Naive thymus-derived CD4-positive, alpha-beta T cell (primary cell): Measurements from ENCODE around the gene ZDBF2. TPM values are rescaled to one million over a fixed set of nuclear protein-coding genes. Genes with fewer than 3 reads are reported as not detected.
"Not testable (repeated sequence)": the region's sequence is repeated elsewhere in the genome, so short reads cannot be mapped to it uniquely, and the experiment has no call there.

Experiments
- ATAC-seq: fragments of 150-1000 bp; cut with Tn5 transposase; 2 replicates; pipeline ENCODE4 v1.10.0; 2021; ENCODE audit warnings: mild to moderate bottlenecking, moderate library complexity
- CTCF ChIA-PET: fragments of 350-600 bp; sonication (Branson Sonifier 250); formaldehyde crosslinking; loops from one replicate; lab custom pipeline; 2021; ENCODE audit warnings: antibody characterized with exemption; lab: Charles Lee
- POLR2A ChIA-PET: fragments of 350-600 bp; sonication (Branson Sonifier 250); formaldehyde crosslinking; loops from one replicate; lab custom pipeline; 2021; ENCODE audit warnings: antibody characterized with exemption, inconsistent platforms; lab: Charles Lee
- DNase-seq, 9 donors: peaks; one replicate each; pipeline versions ENCODE4 v3.0.0 to v3.0.0-alpha.2; 2020 to 2022; ENCODE audit warnings: mixed read lengths in 1 of 9
- H3K27ac ChIP-seq: one replicate; pipeline ENCODE4 v1.7.0; 2013; ENCODE audit warnings: mild to moderate bottlenecking, low read depth, low read length, moderate library complexity
- H3K27me3 ChIP-seq, 2 donors: one replicate each; pipeline ENCODE4 v1.7.0; 2013; ENCODE audit warnings: low read length in 2 of 2, mild to moderate bottlenecking in 2 of 2, moderate library complexity in 2 of 2; ENCODE audit not compliant: control insufficient read depth in 2 of 2, insufficient read depth in 2 of 2
- H3K36me3 ChIP-seq, 3 experiments: 1 replicate in 2 of 3; 2 replicates in 1 of 3; pipeline ENCODE4 v1.7.0; 2013; ENCODE audit warnings: low read length in 3 of 3, mild to moderate bottlenecking in 3 of 3, moderate library complexity in 1 of 3; ENCODE audit not compliant: insufficient read depth in 3 of 3, control insufficient read depth in 2 of 3
- H3K4me1 ChIP-seq, 2 donors: one replicate each; pipeline ENCODE4 v1.7.0; 2013; ENCODE audit warnings: low read length in 2 of 2, mild to moderate bottlenecking in 2 of 2, moderate library complexity in 1 of 2; ENCODE audit not compliant: control insufficient read depth in 2 of 2, insufficient read depth in 2 of 2
- H3K4me3 ChIP-seq: 2 replicates; pipeline ENCODE4 v1.7.0; 2013; ENCODE audit warnings: mild to moderate bottlenecking, low read length
- H3K9me3 ChIP-seq, 3 experiments: 1 replicate in 2 of 3; 2 replicates in 1 of 3; pipeline ENCODE4 v1.7.0; 2013; ENCODE audit warnings: low read length in 3 of 3; ENCODE audit not compliant: control insufficient read depth in 2 of 3
- H3K27ac Mint-ChIP-seq, 9 donors: one replicate each; pipeline ENCODE4 v1.8.0; 2020 to 2022; ENCODE audit warnings: mixed read lengths in 9 of 9, mild to moderate bottlenecking in 8 of 9, moderate library complexity in 5 of 9, inconsistent platforms in 2 of 9
- H3K27me3 Mint-ChIP-seq, 5 donors: one replicate each; pipeline ENCODE4 v1.8.0; 2021 to 2022; ENCODE audit warnings: mixed read lengths in 5 of 5, mild to moderate bottlenecking in 1 of 5
- H3K36me3 Mint-ChIP-seq, 5 donors: one replicate each; pipeline ENCODE4 v1.8.0; 2020 to 2022; ENCODE audit warnings: mixed read lengths in 5 of 5, mild to moderate bottlenecking in 3 of 5, inconsistent platforms in 1 of 5
- H3K4me1 Mint-ChIP-seq, 7 donors: one replicate each; pipeline ENCODE4 v1.8.0; 2020 to 2022; ENCODE audit warnings: mixed read lengths in 7 of 7, mild to moderate bottlenecking in 3 of 7, inconsistent platforms in 1 of 7
- H3K4me3 Mint-ChIP-seq, 10 donors: one replicate each; pipeline ENCODE4 v1.8.0; 2020 to 2022; ENCODE audit warnings: mild to moderate bottlenecking in 10 of 10, mixed read lengths in 10 of 10, moderate library complexity in 6 of 10, inconsistent platforms in 2 of 10
- H3K9me3 Mint-ChIP-seq, 11 donors: one replicate each; pipeline ENCODE4 v1.8.0; 2020 to 2022; ENCODE audit warnings: mixed read lengths in 11 of 11, mild to moderate bottlenecking in 4 of 11, inconsistent platforms in 1 of 11, moderate library complexity in 1 of 11
- intact Hi-C, 2 donors: fragments of 100-400 bp; cut with micrococcal nuclease; formaldehyde crosslinking; loops; one replicate each; pipeline ENCODE4 v1.15.1; 2023
- polyA plus RNA-seq, 2 donors: library from polyadenylated mRNA; unstranded; fragments of 300-500 nt; fragmentation: Illumina TruSeq; gene quantifications; one replicate each; pipeline ENCODE4 v1.2.3, GENCODE V29; 2021
- total RNA-seq, 6 experiments: library from RNA in 5 of 6; stranded (reverse) in 5 of 6; gene quantifications; 1 replicate in 5 of 6; 2 replicates in 1 of 6; pipeline ENCODE4 v1.2.3 and lab custom pipeline; 2021 to 2026

The ZDBF2 gene
- total and polyA plus RNA-seq, 7 experiments from 2014 or later = 4.4 to 22.4 (median 15.7) TPM

GRCh38 chr2:206349375-206349774 lies 74.9 kb downstream of the ZDBF2 start:
- Mint-ChIP-seq H3K4me3 (no peak overlapping the region), H3K9me3 (peaks cover 0 to 12% (median 9%) of the 10 kb centered on the region in 11 donors), H3K36me3 (peaks cover 0 to 5% (median 0%) of the 10 kb centered on the region in 5 donors), H3K27me3 (peaks cover 0 to 10% (median 4%) of the 10 kb centered on the region in 5 donors), H3K4me1 (no peaks in the 10 kb centered on the region), H3K27ac (no peak overlapping the region)
- H3K9me3 ChIP-seq = no peaks in the 10 kb centered on the region
- POLR2A ChIA-PET = no interaction called here
- DNase-seq (no peak), ATAC-seq (no peak)
- H3K4me1 ChIP-seq = no peaks in the 10 kb centered on the region
- no peak overlapping the region for H3K27ac ChIP-seq
- H3K27me3 ChIP-seq = no peaks in the 10 kb centered on the region
- CTCF ChIA-PET = no interaction called here
- no peaks in the 10 kb centered on the region for H3K36me3 ChIP-seq
- intact Hi-C loops = no loop called here
- no peak overlapping the region for H3K4me3 ChIP-seq

- H3K4me3 Mint-ChIP-seq = no peak overlapping the region
- Histone ChIP-seq H3K27ac (no peak overlapping the region), H3K36me3 (no peaks in the 10 kb centered on the region), H3K27me3 (no peaks in the 10 kb centered on the region), H3K4me3 (no peak overlapping the region), H3K9me3 (no peaks in the 10 kb centered on the region), H3K4me1 (no peaks in the 10 kb centered on the region)
- intact Hi-C loops = no loop called here
- POLR2A ChIA-PET = interaction anchor here (0.6 kb wide), 1 partner anchor 31 kb away, joined by 3 read pairs; no protein-coding TSS in a partner anchor
- no peak overlapping the region for H3K27ac Mint-ChIP-seq
- H3K36me3 Mint-ChIP-seq = no peaks in the 10 kb centered on the region
- H3K4me1 Mint-ChIP-seq = no peaks in the 10 kb centered on the region
- ATAC-seq = no peak
- CTCF ChIA-PET = no interaction called here
- peaks cover 0 to 12% (median 8%) of the 10 kb centered on the region in 11 donors for H3K9me3 Mint-ChIP-seq
- H3K27me3 Mint-ChIP-seq = peaks cover 0 to 6% (median 0%) of the 10 kb centered on the region in 5 donors
- no peak for DNase-seq
Measured at GRCh38 chr2:206352571-206352970, 78.1 kb downstream of the ZDBF2 start.

- no peaks in the 10 kb centered on the region for H3K27me3 ChIP-seq
- no peak overlapping the region for H3K27ac ChIP-seq
- intact Hi-C loops = no loop called here
- H3K4me1 ChIP-seq = no peaks in the 10 kb centered on the region
- peaks cover 0 to under 1% (median 0%) of the 10 kb centered on the region in 5 donors for H3K36me3 Mint-ChIP-seq
- no peaks in the 10 kb centered on the region for H3K36me3 ChIP-seq
- peaks cover 0 to 4% (median 0%) of the 10 kb centered on the region in 5 donors for H3K27me3 Mint-ChIP-seq
- H3K27ac Mint-ChIP-seq = no peak overlapping the region
- peaks cover 0 to 21% (median 11%) of the 10 kb centered on the region in 11 donors for H3K9me3 Mint-ChIP-seq
- DNase-seq = no peak
- ChIA-PET CTCF (no interaction called here), POLR2A (no interaction called here)
- no peaks in the 10 kb centered on the region for H3K9me3 ChIP-seq
- no peaks in the 10 kb centered on the region for H3K4me1 Mint-ChIP-seq
- no peak for ATAC-seq
- no peak overlapping the region for H3K4me3 ChIP-seq
- H3K4me3 Mint-ChIP-seq = no peak overlapping the region
Measured at GRCh38 chr2:206353685-206354084, 79.2 kb downstream of the ZDBF2 start.

GRCh38 chr2:206354129-206354528 lies 79.7 kb downstream of the ZDBF2 start:
- ATAC-seq (no peak), DNase-seq (no peak)
- Histone ChIP-seq H3K36me3 (no peaks in the 10 kb centered on the region), H3K27me3 (no peaks in the 10 kb centered on the region), H3K4me3 (no peak overlapping the region), H3K4me1 (no peaks in the 10 kb centered on the region), H3K9me3 (no peaks in the 10 kb centered on the region), H3K27ac (no peak overlapping the region)
- Mint-ChIP-seq H3K27ac (no peak overlapping the region), H3K36me3 (peaks cover 0 to 3% (median 0%) of the 10 kb centered on the region in 5 donors), H3K9me3 (peaks cover 0 to 22% (median 11%) of the 10 kb centered on the region in 11 donors), H3K4me1 (no peaks in the 10 kb centered on the region), H3K4me3 (no peak overlapping the region), H3K27me3 (peaks cover 0 to 4% (median 0%) of the 10 kb centered on the region in 5 donors)
- intact Hi-C loops = no loop called here
- ChIA-PET CTCF (no interaction called here), POLR2A (no interaction called here)

- POLR2A ChIA-PET, H3K4me3 Mint-ChIP-seq, H3K4me1 ChIP-seq, H3K27ac ChIP-seq, intact Hi-C loops, H3K27me3 ChIP-seq, CTCF ChIA-PET, H3K4me3 ChIP-seq, DNase-seq, H3K36me3 Mint-ChIP-seq, H3K27ac Mint-ChIP-seq, H3K36me3 ChIP-seq, ATAC-seq, H3K9me3 ChIP-seq, H3K4me1 Mint-ChIP-seq, H3K27me3 Mint-ChIP-seq: not testable (repeated sequence)
- peaks cover 0 to 16% (median 5%) of the 10 kb centered on the region in 11 donors for H3K9me3 Mint-ChIP-seq
Measured at GRCh38 chr2:206356840-206357239, 82.4 kb downstream of the ZDBF2 start.

- H3K27me3 ChIP-seq, H3K36me3 Mint-ChIP-seq, H3K4me1 Mint-ChIP-seq, H3K4me1 ChIP-seq, H3K4me3 Mint-ChIP-seq, ATAC-seq, H3K27me3 Mint-ChIP-seq, H3K36me3 ChIP-seq, DNase-seq, CTCF ChIA-PET, intact Hi-C loops, H3K4me3 ChIP-seq, H3K9me3 ChIP-seq, H3K27ac ChIP-seq, H3K27ac Mint-ChIP-seq, POLR2A ChIA-PET: not testable (repeated sequence)
- H3K9me3 Mint-ChIP-seq = peaks cover 0 to 16% (median 5%) of the 10 kb centered on the region in 11 donors
Measured at GRCh38 chr2:206360840-206361239, 86.4 kb downstream of the ZDBF2 start.

- intact Hi-C loops = no loop called here
- peaks cover 0 to 3% (median 0%) of the 10 kb centered on the region in 5 donors for H3K36me3 Mint-ChIP-seq
- H3K27me3 Mint-ChIP-seq = no peaks in the 10 kb centered on the region
- no peaks in the 10 kb centered on the region for H3K9me3 ChIP-seq
- H3K4me3 ChIP-seq = no peak overlapping the region
- no peak overlapping the region for H3K27ac Mint-ChIP-seq
- no peak overlapping the region for H3K27ac ChIP-seq
- no peaks in the 10 kb centered on the region for H3K4me1 ChIP-seq
- no peaks in the 10 kb centered on the region for H3K27me3 ChIP-seq
- ChIA-PET POLR2A (no interaction called here), CTCF (no interaction called here)
- DNase-seq = no peak
- no peak for ATAC-seq
- peaks cover 0 to 16% (median 5%) of the 10 kb centered on the region in 11 donors for H3K9me3 Mint-ChIP-seq
- no peaks in the 10 kb centered on the region for H3K36me3 ChIP-seq
- H3K4me3 Mint-ChIP-seq = no peak overlapping the region
- H3K4me1 Mint-ChIP-seq = peaks cover 0 to 2% (median 0%) of the 10 kb centered on the region in 7 donors
Measured at GRCh38 chr2:206361407-206362045, 87.1 kb downstream of the ZDBF2 start.
